ENCODE results near the gene AMFR. TPM values are rescaled to one million over a fixed set of nuclear protein-coding genes. Genes with fewer than 3 reads are reported as not detected.

Gene AMFR
- total and polyA plus RNA-seq, 10 of the 15 experiments (the other 5 are each of a cell fraction or from before 2014, with no cell fraction given): 8.2 to 67.6 (median 28.1) TPM

GRCh38 chr16:56409195-56409594 lies 16.1 kb downstream of the AMFR start:
- ChIA-PET RAD21 (ENCODE audit: unreplicated experiment) (no interaction called here), CTCF (interaction anchor here (1.2 to 2.0 kb wide), 3 partner anchors 8 to 18 kb away, joined by 3 to 5 read pairs (median 5); no protein-coding TSS in a partner anchor), SMC1A (ENCODE audit: uncharacterized antibody, unreplicated experiment) (interaction anchor here (0.6 to 1.9 kb wide), 4 partner anchors 11 to 977 kb away, joined by 3 to 6 read pairs (median 4); no protein-coding TSS in a partner anchor), POLR2A (no interaction called here)
- H3K79me2 ChIP-seq (ENCODE audit: control insufficient read depth, insufficient read depth, low read length): no peaks in the 10 kb centered on the region; the same call in none of the 2 replicates
- no peaks in the 10 kb centered on the region for H3K4me1 ChIP-seq (ENCODE audit: control insufficient read depth, insufficient read depth, low read length)
- TF ChIP-seq ZZZ3 (IDR thresholded peaks at IDR 0.05; ENCODE audit: control insufficient read depth, insufficient read length, low read depth) (no peak), ZNF622 (IDR thresholded peaks at IDR 0.05) (no peak), PRDM15 (CRISPR knock-in tag; IDR thresholded peaks at IDR 0.05) (no peak), ZNF207 (IDR thresholded peaks at IDR 0.05; ENCODE audit: borderline replicate concordance) (no peak), EZH2 (IDR thresholded peaks at IDR 0.05; ENCODE audit: borderline replicate concordance, control insufficient read depth, low read depth, low read length) (no peak), RFX5 (IDR thresholded peaks at IDR 0.05; ENCODE audit: low read depth, low read length) (no peak), POLR2AphosphoS2 (IDR thresholded peaks at IDR 0.05; ENCODE audit: low read depth, low read length) (no peak), RAD21 (IDR thresholded peaks at IDR 0.05; ENCODE audit: insufficient read depth, low read depth, low read length) (no peak), STAT1 (conservative IDR thresholded peaks at IDR 0.05) (no peak), JUND (IDR thresholded peaks at IDR 0.05; ENCODE audit: low read depth, low read length) (no peak), KAT2A (conservative IDR thresholded peaks at IDR 0.05; ENCODE audit: control insufficient read depth, low read depth, low read length) (no peak), CBX3 (IDR thresholded peaks at IDR 0.05; ENCODE audit: borderline replicate concordance, low read depth) (no peak), FOS (IDR thresholded peaks at IDR 0.05; ENCODE audit: borderline replicate concordance, extremely low read depth, insufficient read length) (no peak)
- no peak overlapping the region for H3K4me2 ChIP-seq (ENCODE audit: control insufficient read depth, insufficient read depth)
- FAIRE-seq (no peak), ATAC-seq (no peak), DNase-seq (ENCODE audit: low read depth, low spot score) (no peak)
- H3K9ac ChIP-seq (ENCODE audit: control insufficient read depth, insufficient read depth, low read length): no peak overlapping the region
- intact Hi-C loops (cut with micrococcal nuclease; ENCODE audit: unreplicated experiment) (no loop called here), in situ Hi-C loops (cut with MboI) (no loop called here)
- H2AFZ ChIP-seq (ENCODE audit: control insufficient read depth, low read depth, low read length): no peak overlapping the region
- no peak overlapping the region for H3K27ac ChIP-seq (ENCODE audit: control insufficient read depth, insufficient read depth)
- no TSS peak for BruUV-seq (replicated peaks)
- 79% methylated on average over 4 of the region's 4 CpGs for WGBS (ENCODE audit: insufficient coverage, insufficient replicate concordance, low lambda C conversion rate, missing lambda C conversion rate)
- H4K20me1 ChIP-seq (ENCODE audit: control insufficient read depth, insufficient read depth): no peaks in the 10 kb centered on the region
- no peaks in the 10 kb centered on the region for H3K9me3 ChIP-seq (replicated peaks; ENCODE audit: control insufficient read depth, insufficient read depth, low read length)
- peaks cover 7 to 23% of the 10 kb centered on the region in 2 experiments for H3K36me3 ChIP-seq (ENCODE audit: control insufficient read depth in 2 of 2, insufficient read depth in 2 of 2, low read length in 1 of 2)
- no peaks in the 10 kb centered on the region for H3K27me3 ChIP-seq (replicated peaks in 1 of 2; ENCODE audit: control insufficient read depth in 2 of 2, insufficient read depth in 2 of 2, low read length in 1 of 2)
- H3K4me3 ChIP-seq: no peak overlapping the region

Measured in GM12878 (cell line).